ENCODE results near the gene ADAMTS16.
"Not testable (repeated sequence)": the region's sequence is repeated elsewhere in the genome, so short reads cannot be mapped to it uniquely, and the experiment has no call there.

Gene ADAMTS16, protein sequence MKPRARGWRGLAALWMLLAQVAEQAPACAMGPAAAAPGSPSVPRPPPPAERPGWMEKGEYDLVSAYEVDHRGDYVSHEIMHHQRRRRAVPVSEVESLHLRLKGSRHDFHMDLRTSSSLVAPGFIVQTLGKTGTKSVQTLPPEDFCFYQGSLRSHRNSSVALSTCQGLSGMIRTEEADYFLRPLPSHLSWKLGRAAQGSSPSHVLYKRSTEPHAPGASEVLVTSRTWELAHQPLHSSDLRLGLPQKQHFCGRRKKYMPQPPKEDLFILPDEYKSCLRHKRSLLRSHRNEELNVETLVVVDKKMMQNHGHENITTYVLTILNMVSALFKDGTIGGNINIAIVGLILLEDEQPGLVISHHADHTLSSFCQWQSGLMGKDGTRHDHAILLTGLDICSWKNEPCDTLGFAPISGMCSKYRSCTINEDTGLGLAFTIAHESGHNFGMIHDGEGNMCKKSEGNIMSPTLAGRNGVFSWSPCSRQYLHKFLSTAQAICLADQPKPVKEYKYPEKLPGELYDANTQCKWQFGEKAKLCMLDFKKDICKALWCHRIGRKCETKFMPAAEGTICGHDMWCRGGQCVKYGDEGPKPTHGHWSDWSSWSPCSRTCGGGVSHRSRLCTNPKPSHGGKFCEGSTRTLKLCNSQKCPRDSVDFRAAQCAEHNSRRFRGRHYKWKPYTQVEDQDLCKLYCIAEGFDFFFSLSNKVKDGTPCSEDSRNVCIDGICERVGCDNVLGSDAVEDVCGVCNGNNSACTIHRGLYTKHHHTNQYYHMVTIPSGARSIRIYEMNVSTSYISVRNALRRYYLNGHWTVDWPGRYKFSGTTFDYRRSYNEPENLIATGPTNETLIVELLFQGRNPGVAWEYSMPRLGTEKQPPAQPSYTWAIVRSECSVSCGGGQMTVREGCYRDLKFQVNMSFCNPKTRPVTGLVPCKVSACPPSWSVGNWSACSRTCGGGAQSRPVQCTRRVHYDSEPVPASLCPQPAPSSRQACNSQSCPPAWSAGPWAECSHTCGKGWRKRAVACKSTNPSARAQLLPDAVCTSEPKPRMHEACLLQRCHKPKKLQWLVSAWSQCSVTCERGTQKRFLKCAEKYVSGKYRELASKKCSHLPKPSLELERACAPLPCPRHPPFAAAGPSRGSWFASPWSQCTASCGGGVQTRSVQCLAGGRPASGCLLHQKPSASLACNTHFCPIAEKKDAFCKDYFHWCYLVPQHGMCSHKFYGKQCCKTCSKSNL

DNA sequence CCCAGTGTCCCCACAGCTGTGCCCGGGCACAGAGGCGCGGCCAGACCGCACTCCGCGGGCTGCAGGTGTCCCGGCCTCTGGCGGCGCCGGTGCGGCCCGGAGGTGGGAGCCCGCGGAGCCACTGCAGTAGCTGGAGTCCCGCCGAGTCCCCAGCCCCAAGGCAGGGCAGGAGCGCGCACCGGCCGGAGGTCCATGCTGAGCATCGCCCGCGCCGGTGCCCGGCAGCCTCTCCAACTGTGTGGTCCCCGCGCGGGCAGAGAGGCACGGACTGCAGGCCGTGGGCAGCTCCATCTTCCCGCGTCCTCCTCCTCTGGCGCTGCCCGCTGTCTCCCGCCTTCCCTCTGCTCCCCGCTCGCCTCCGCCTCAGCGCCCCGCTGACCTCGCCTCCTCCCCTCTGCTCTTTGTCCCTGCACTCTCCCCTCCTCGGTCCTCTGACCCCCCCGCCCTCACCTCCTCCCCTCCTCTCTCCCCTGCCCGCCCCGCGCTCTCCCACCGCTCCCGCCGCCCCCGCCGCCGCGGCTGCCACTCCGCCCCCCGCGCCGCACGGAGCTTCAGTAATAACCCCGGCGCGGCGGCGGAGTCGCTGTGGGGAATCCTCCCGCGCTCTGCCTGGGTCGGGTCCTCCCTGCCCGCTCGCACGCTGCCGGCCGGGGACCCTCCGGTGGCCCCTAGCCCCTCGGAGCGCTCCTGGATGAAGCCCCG lies at the start of gene ADAMTS16:
TSS of gene ADAMTS16 (plus strand) at position 554 of the 702 bp plus-strand sequence. CDS start at position 692, 138 bp downstream.
- no peak for DNase-seq (ENCODE audit: low spot score)

DNA sequence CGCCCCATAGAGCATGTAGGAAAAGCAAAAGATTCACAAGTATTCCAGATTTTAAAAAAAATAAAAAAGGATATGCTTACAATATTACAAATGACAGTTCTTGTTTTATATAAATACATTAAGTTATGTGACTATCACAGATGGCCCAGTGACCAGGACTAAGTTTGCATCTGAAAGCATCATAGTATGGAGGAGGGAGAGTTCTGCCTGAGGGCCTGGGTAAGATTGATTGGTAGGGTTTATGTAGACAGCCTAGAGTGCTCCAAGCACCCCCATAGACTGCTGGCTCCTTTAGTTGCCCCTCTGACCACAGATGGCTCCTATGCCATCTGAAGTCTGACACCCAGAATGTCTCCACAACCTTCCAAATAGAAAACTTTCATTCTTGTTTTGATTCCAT lies 48.0 kb upstream of the ADAMTS16 start:
- no peak for DNase-seq (ENCODE audit: low spot score)

DNA sequence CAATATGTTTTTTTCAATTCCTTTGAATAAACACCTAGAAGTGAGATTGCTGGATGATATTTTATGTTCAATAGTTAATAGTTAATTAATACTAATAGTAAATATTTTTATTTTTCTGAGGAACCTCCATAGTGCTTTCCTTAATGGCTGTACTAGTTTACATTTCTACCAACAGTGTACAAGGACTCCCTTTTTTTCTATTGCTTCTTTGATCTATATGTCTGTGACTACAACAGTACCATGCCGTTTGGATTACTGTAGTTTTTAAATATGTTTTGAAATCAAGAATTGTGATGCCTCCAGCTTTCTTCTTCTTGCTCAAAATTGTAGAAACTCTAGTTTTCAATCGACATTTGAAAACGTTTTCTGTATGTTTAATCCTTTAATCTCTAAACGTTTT lies 39.5 kb upstream of the ADAMTS16 start:
- no peak for DNase-seq (ENCODE audit: low spot score)

DNA sequence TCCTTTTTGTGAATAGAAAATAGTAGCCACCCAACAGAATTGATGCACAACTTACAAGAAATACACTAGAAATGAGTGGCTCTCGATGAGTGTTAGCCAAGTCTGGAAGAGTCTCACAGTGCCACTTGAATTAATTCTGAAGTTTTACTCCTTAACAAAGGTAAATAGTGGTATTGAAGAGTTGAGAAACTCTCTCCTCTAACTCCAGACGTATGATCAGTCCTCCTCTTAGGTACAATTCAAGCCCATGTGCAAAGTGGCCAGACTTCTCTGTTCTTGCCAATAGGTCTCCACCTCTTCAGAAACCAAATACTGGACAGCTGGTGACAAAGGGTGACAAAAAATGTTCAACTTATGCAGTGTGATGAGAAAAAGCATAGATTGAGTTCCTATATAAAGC lies 38.5 kb upstream of the ADAMTS16 start:
- no peak for DNase-seq (ENCODE audit: low spot score)

DNA sequence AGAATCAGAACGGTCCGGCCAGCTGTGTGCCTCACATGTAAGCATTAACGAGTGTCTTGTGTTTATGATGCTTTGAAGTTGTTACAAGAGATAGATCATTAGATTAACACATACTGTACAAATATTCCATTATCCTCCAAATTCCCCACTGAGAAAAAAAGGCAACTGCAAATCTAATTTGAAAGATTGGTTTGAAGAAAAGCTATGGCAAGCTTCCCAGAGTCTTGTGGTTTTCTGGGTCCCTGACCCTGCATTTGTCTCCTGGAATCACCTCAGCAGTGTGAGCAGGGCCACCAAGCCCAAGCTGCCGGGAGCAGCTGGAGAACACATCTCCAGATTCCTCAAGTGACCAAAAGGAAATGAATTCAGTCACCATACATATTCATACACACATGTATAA lies 36.9 kb upstream of the ADAMTS16 start:
- no peak for DNase-seq (ENCODE audit: low spot score)

DNA sequence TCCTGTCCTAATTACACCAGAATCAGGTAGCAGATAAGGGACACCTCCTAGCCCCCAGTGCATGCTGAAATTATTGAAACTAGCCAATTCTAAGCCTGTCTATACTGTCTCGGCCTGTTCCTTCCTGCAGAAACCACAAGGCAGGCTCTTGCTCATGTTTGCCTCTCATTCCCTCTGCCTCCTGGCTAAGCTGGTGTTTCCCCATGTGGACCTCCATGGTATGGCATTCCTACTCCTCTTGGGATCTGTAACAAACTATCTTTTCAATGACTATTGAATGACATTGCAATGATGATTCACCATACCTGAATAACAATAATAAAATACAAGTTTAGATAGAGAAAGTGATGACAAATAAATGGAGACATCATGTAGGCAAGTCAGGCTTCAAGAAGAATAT lies 35.6 kb upstream of the ADAMTS16 start:
- DNase-seq (ENCODE audit: low spot score), result no peak

DNA sequence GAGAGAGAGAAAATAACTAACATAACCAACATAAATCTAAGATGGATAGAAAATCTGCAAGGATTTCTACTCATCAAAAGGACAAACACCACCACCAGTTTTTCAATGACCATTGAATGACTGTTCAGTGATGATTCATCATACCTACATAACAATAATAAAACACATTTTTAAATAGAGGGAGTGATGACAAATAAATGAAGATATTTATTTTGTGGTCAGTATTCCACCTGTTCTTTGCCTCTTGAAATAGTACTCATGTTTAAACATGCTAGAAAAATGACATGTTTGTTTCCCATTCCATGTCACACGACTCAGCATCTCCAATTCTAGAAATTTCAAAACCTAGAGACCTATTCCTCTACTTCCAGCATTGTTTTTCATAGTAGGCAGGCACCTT lies 34.6 kb upstream of the ADAMTS16 start:
- DNase-seq (ENCODE audit: low spot score), result no peak

DNA sequence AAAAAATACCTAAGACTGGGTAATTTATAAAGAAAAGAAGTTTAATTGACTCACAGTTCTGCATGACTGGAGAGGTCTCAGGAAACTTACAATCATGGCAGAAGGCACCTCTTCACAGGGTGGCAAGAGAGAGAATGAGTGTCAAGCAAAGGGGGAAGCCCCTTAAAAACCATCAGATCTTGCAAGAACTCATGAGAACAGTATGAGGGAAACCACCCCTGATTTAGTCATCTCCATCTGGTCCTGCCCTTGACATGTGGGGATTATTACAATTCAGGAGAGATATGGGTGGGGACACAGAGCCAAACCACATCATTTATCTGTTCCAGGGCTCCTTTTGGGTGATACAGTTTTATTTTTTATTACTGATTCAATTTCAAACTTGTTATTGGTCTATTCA lies 23.2 kb upstream of the ADAMTS16 start:
- no peak for DNase-seq (ENCODE audit: low spot score)

DNA sequence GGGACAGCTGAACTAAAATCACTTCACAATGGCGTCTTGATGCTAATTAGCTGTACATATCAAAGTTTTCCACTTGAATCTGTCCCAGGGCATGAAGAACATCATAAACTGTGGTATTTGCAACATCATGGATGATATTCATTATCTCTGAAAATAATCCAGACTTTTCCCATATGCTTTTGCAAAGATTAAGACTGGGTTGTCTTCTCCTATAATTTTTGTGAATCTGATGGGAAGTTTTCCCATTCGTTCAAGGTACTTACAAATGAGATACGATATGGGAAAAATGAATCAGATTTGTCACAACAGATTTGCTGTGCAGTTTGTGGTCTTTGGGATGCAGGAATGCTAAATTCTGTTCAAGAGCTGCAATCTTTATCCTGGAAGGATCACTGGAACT lies 17.4 kb upstream of the ADAMTS16 start:
- no peak for DNase-seq (ENCODE audit: low spot score)

DNA sequence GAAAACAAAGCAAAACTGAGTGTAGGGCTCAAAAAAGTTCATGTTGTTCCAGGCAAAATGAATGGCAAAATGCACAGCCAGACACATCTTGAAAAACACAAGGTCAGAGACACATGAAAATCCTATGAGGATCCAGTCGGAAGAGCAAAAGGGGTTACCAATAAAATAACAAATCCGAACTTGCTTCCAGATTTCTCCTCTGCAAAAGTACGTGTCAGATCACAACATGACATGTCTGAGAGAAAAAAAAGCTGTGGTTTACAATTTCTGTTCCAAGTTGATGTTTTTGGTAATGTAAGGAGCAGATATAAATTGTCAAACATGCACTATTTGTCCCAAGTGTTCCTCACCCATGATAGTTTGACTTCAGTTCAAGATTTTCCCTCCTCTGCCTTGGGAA lies 15.9 kb upstream of the ADAMTS16 start:
- DNase-seq (ENCODE audit: low spot score), result no peak

DNA sequence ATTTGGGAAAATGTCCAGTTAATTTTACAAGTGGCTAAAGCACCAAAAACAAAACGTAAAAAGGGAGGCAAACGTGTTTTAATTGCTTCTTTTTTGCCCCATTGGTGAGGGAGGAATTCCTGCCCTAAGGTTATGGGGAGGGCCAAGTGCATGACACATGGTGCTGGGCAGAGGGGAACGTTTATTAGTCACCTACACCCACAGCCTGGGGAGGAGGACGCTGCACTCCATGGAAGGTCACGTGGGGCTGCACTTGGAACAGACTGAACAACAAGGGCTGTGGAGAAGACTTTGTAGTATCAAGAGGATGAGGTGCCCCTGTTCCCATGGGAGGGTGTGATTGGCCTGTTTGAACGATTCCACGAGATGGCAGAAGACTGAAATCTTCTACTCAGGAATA lies 13.7 kb upstream of the ADAMTS16 start:
- no peak for DNase-seq (ENCODE audit: low spot score)

DNA sequence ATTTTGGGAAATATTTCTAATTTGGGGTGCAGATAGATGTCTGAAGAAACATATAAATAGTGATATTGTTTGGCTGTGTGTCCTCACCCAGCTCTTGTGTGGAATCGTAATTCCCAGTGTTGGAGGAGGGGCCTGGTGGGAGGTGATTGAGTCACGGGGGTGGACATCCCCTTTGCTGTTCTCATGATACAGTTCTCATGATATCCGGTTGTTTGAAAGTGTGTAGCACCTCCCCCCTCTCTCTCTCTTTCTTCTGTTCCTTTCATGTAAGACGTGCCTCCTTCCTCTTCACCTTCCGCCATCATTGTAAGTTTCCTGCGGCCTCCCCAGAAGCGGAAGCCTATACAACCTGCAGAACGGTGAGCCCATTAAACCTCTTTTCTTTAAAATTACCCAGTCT lies 11.4 kb upstream of the ADAMTS16 start:
- no peak for DNase-seq (ENCODE audit: low spot score)

DNA sequence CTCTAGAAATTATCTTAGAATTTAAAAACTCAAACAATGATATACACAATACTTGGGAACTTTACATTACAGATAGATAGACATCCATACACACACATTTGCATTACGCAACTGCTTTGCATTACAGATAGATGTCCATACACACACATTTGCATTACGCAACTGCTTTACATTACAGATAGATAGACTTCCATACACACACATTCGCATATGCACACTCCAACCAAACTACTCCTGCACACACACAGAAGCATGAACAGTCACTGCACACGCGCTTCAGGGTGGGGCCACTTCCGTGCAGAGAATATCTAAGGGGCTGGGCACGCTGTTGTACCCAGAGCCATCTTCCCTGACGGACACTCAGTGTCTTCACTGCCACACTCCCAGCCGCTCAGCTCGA lies 7.9 kb upstream of the ADAMTS16 start:
- no peak for DNase-seq (ENCODE audit: low spot score)

DNA sequence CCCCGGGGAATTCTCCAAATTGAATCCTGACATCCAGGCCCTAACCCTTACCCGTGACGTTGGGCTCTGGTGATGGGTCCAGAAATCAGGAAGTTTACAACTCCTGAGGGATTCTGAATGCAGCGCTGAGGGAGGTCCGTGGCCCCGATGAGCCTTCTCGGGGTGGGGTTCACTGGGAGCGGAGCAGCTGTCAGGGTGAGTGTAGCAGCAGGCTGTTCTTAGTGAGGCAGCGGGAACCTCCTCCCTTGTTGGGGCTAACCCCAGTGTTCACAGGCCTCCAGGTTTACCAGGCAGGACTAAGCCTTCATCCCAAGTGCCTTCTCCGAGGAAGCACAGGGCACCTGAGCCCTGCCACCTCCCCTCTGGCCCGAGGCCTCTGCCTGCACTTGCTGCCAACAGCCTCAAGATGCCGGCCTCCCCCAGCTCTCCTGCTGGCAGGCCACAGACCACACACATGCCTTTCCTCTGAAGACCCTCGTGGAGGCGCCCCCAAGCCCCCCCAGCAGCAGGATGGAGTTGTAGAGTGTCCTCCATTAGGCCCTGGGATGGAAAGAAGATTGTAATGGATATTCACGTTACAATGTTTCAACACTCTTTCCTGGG lies 7.3 kb upstream of the ADAMTS16 start:
- DNase-seq (ENCODE audit: low spot score), result no peak

DNA sequence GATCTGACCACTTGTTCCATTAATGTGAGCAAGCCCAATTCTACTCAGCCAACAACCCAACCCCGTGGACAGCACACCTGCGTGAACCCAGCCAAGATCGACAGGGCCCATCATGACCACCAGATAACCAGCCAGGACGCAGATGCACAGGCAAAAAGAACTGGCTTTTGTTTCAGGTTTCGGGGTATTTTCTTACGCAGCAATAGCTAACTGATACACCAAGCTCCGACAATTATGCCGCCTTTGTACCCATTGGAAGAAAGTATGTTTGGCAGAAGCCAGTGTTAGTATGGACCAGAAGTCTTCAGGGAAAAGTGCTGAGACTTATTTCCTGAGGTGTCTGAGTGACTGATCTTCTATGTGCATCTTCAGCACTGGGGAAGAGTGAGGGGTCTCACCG lies 6.0 kb upstream of the ADAMTS16 start:
- no peak for DNase-seq (ENCODE audit: low spot score)

DNA sequence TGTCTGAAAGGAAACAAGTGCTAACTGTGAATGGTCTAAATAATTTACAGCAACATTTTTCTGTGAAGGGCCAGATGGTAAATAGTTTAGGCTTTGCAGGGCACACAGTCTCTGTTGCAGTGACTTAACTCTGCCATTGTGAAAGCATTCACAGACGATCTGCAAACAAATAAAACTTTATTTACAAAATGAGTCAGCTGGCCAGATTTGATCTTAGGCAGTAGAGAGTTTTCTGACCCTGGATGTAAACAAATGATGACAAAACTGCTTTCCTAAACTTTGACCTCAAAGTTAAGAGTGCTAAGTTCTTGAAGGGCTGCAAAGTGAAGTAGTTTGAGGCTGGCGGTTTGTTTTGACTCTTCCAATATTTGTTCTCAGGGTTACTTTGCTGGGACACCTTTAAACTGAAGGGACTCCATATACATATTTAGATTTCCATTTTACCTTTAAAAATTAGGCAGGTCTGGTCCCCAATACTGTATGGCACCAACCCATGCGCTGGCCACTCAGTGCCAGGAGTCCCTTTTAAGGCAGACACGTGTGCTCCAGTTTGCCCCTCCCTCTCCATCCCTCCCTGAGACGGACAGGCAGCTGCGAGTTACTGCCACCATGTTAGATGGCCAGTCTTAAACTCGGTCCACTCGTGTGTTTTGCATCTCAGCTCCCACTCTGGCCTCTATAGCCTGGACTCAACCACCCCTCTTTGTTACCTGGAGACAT lies 4.0 kb upstream of the ADAMTS16 start:
- DNase-seq (ENCODE audit: low spot score), result peak; percentile 26

DNA sequence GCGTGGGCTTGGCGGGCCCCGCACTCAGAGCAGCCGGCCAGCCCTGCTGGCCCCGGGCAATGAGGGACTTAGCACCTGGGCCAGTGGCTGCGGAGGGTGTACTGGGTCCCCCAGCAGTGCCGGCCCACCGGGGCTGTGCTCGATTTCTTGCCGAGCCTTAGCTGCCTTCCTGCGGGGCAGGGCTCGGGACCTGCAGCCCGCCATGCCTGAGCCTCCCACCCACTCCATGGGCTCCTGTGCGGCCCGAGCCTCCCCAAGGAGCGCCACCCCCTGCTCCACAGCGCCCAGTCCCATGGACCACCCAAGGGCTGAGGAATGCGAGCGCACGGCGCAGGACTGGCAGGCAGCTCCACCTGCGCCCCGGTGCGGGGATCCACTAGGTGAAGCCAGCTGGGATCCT lies 2.3 kb upstream of the ADAMTS16 start:
- DNase-seq (ENCODE audit: low spot score), result not testable (repeated sequence)

DNA sequence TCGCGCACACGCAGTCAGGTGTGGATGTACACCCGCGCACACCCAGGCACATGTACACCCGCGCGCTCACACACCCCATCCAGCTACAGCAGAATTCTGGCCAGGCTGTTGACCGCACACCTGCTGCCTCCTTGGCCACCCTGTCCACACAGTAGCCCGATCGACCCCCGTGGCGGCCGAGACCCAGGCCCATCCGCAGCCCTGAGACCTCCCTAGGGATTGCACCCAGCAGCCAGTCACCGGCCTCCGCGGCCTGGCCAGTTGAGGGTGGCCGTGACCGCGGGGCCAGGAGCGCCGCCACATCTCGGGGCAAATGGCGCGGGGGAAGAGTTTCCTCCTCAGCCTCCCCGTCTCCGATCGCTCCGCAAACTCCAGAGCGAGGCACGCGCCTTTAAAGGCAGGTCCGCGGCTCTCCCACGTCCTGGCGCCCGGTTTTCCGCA lies 774 bp upstream of the ADAMTS16 start:
- DNase-seq (ENCODE audit: low spot score), result no peak

DNA sequence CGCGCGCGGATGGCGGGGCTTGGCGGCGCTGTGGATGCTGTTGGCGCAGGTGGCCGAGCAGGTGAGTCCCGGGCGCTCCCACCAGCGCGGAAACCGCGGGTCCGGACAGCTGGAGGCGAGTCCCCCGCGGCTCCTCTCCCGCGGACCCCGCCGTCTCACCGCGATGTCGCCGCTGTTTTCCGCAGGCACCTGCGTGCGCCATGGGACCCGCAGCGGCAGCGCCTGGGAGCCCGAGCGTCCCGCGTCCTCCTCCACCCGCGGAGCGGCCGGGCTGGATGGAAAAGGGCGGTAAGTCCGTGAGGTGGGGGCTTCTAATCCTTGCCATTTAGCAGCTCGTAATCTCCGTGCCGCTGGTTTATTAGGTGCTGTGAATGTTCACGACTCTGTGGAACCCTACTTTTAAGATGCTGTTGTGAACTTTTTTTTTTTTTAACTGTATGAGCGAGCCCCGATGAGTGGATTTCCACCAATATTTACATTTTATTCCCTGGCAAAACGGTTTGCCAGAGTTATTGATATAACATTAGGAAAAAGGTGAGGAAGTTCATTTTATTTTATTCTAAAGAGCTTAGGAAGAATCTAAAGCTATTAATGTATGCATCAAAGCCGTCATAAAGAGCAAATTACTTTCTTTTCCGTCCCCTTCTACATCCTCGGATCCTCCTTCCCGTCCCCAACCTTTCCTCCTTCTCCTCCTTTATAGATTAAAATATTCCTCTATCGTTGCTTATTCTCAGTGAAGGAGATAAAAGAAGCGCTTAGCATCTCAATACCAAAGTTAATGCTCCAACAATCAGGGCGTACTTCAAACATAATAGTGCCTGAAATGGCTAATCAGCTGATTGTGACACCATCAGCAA lies 579 bp downstream of the ADAMTS16 start:
- no peak for DNase-seq (ENCODE audit: low spot score)

DNA sequence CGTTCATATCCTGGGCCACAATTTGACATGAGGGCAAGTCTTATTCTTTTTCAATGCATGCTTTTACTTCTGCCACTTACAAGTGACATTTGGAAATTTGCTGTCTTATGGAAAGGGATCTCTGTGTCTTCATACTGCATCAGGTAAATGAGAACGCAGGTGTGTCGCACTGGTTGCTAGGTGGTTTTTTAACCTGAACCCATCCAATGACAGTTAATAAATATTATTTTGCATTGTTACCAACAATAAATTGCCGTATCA lies 1.1 kb downstream of the ADAMTS16 start:
- no peak for DNase-seq (ENCODE audit: low spot score)

Data from HuH-7 (cell line).